K562 (cell line): ENCODE measurements around the gene PRDM16. TPM values are rescaled to one million over a fixed set of nuclear protein-coding genes. Genes with fewer than 3 reads are reported as not detected.

Experiments
- ATAC-seq: fragments of 200-7000 bp; cut with Tn5 transposase; 3 replicates; pipeline ENCODE4 v1.9.1; 2020; ENCODE audit warnings: moderate library complexity
- BruUV-seq: library from RNA; stranded (reverse); fragments of 400-500 nt; replicated peaks from 2 replicates; lab custom pipeline; 2021; lab: Mats Ljungman, UMichigan
- CTCF ChIA-PET: fragments of 300-600 bp; formaldehyde crosslinking; extraction: SDS; loops from one replicate; lab custom pipeline; 2021; ENCODE audit warnings: low intra/inter-chr PET ratio; lab: Yijun Ruan, JAX
- POLR2A ChIA-PET: fragments of 300-600, 350-650 bp; sonication (Branson Sonifier 250); formaldehyde crosslinking; extraction: SDS; loops from one replicate; lab custom pipeline; 2021; ENCODE audit warnings: antibody characterized with exemption, inconsistent platforms; lab: Yijun Ruan, JAX
- DNase-seq, 4 experiments: peaks; one replicate each; pipeline versions ENCODE4 v3.0.0 to v3.0.0-alpha.2; 2011 to 2018; ENCODE audit warnings: low spot score in 3 of 4, mixed read lengths in 3 of 4; ENCODE audit errors: extremely low read depth in 1 of 4
- FAIRE-seq: peaks from 2 replicates; lab custom pipeline; 2011; peaks lifted over from hg19 to GRCh38; lab: Jason Lieb, UNC
- H2AFZ ChIP-seq: 2 replicates; pipeline ENCODE4 v1.6.0; 2011; ENCODE audit warnings: low read depth, low read length, control low read depth, inconsistent platforms
- H3K27ac ChIP-seq: fragments of 200-600 bp; 3 replicates; pipeline ENCODE4 v1.8.0; 2011; ENCODE audit warnings: low read depth, mild to moderate bottlenecking, control low read depth, inconsistent platforms, low read length, moderate library complexity, mixed read lengths; ENCODE audit errors: extremely low read depth
- H3K27me3 ChIP-seq, 2 experiments: fragments of 300-600 bp in 1 of 2; 2 replicates in 1 of 2; 3 replicates in 1 of 2; pipeline versions ENCODE4 v1.6.0 to v1.8.0; 2011; ENCODE audit warnings: inconsistent platforms in 2 of 2, low read length in 2 of 2, mild to moderate bottlenecking in 1 of 2, mixed read lengths in 1 of 2, moderate library complexity in 1 of 2; ENCODE audit not compliant: control insufficient read depth in 2 of 2, insufficient read depth in 2 of 2
- H3K36me3 ChIP-seq: fragments of 300-600 bp; 3 replicates; pipeline ENCODE4 v1.8.0; 2011; ENCODE audit warnings: mild to moderate bottlenecking, low read length, inconsistent platforms; ENCODE audit not compliant: control insufficient read depth, insufficient read depth
- H3K4me1 ChIP-seq, 2 experiments: fragments of 200-600 bp in 1 of 2; replicated peaks in 1 of 2; 2 replicates in 1 of 2; 3 replicates in 1 of 2; pipeline versions ENCODE4 v1.5.1 to v1.8.0; 2011; ENCODE audit warnings: inconsistent platforms in 2 of 2, low read length in 2 of 2, mild to moderate bottlenecking in 1 of 2, mixed read lengths in 1 of 2, moderate library complexity in 1 of 2; ENCODE audit not compliant: control insufficient read depth in 2 of 2, insufficient read depth in 2 of 2
- H3K4me2 ChIP-seq: 2 replicates; pipeline ENCODE4 v1.6.1; 2011; ENCODE audit warnings: low read length, control low read depth, inconsistent platforms, mixed read lengths; ENCODE audit not compliant: insufficient read depth
- H3K4me3 ChIP-seq: fragments of 200-600 bp; sonication (generic), shearing (Covaris generic); 2 replicates; pipeline ENCODE4 v1.5.1; 2016; ENCODE audit warnings: control low read depth, inconsistent platforms
- H3K79me2 ChIP-seq: fragments of 200-600 bp; 3 replicates; pipeline ENCODE4 v1.8.0; 2011; ENCODE audit warnings: low read length, inconsistent platforms; ENCODE audit not compliant: control insufficient read depth, insufficient read depth
- H3K9ac ChIP-seq, 2 experiments: 2 replicates each; pipeline versions ENCODE4 v1.6.0 to v1.6.1; 2011; ENCODE audit warnings: low read depth in 2 of 2, low read length in 2 of 2, control low read depth in 1 of 2, inconsistent platforms in 1 of 2, mild to moderate bottlenecking in 1 of 2, mixed read lengths in 1 of 2; ENCODE audit not compliant: insufficient read depth in 1 of 2
- H3K9me1 ChIP-seq: one replicate; pipeline ENCODE4 v1.6.0; 2011; ENCODE audit warnings: inconsistent platforms, mild to moderate bottlenecking, low read length, moderate library complexity; ENCODE audit not compliant: control insufficient read depth, insufficient read depth
- H3K9me3 ChIP-seq: replicated peaks from 2 replicates; pipeline ENCODE4 v1.5.1; 2011; ENCODE audit warnings: low read depth, low read length, inconsistent platforms; ENCODE audit not compliant: control insufficient read depth, insufficient read depth
- H4K20me1 ChIP-seq: replicated peaks from 2 replicates; pipeline ENCODE4 v1.6.1; 2011; ENCODE audit warnings: low read length, inconsistent platforms, mixed read lengths; ENCODE audit not compliant: control insufficient read depth, insufficient read depth
- PHB2 ChIP-seq: fragments of 450-650 bp; IDR thresholded peaks from 2 replicates; pipeline ENCODE4 v1.6.1; 2017; ENCODE audit warnings: low read depth
- ZFP30 ChIP-seq: fragments of 250-450 bp; sonication (Bioruptor Pico); IDR thresholded peaks from 2 replicates; pipeline ENCODE4 v1.8.0; 2022; ENCODE audit warnings: moderate library complexity, mild to moderate bottlenecking, inconsistent platforms, borderline replicate concordance
- WGBS: fragments of 100-300 bp; shearing (Covaris generic); methylation state at CpG from one replicate; pipeline ENCODE4 v1.1.6; 2016; ENCODE audit warnings: low coverage, mixed read lengths; ENCODE audit not compliant: insufficient coverage; ENCODE audit errors: missing lambda C conversion rate; 5-methylcytosine and 5-hydroxymethylcytosine counted together
- in situ Hi-C: fragments of 300-500 bp; cut with MboI; formaldehyde crosslinking; loops from 4 replicates; pipeline ENCODE4 v1.15.0; 2018; ENCODE audit warnings: inconsistent platforms, mixed read lengths
- intact Hi-C: fragments of 100-400 bp; cut with micrococcal nuclease; formaldehyde crosslinking; loops from 2 replicates; pipeline ENCODE4 v1.14.2; 2022
- polyA plus RNA-seq, 8 experiments: library from polyadenylated mRNA; depleted of rRNA in 4 of 8; stranded (reverse) in 5 of 8; unstranded in 3 of 8; fragments of >200 nt; fragmentation: Nextera tagmentation in 2 of 8; fragmentation: Illumina TruSeq in 1 of 8; extraction: Ambion mirVana in 2 of 8; extraction: Trizol in 1 of 8; gene quantifications; 2 replicates each; pipeline versions ENCODE4 v1.2.1 to v1.2.3, GENCODE V29; 2011 to 2014; ENCODE audit warnings: inconsistent platforms in 1 of 8, missing spikeins in 1 of 8
- total RNA-seq, 7 experiments: library from RNA; depleted of rRNA in 6 of 7; stranded (reverse); fragments of >200 nt in 6 of 7; fragmentation: Illumina TruSeq in 2 of 7; extraction: Trizol in 2 of 7; gene quantifications; 2 replicates each; pipeline versions ENCODE4 v1.2.1 to v1.2.3, GENCODE V29; 2011 to 2021; ENCODE audit warnings: low replicate concordance in 1 of 7
- TF ChIP-seq, protein P1 (sequence below): fragments of 450-650 bp; IDR thresholded peaks from 2 replicates; pipeline ENCODE4 v1.6.1; 2016; ENCODE audit warnings: mild to moderate bottlenecking

Gene PRDM16
- total and polyA plus RNA-seq, 9 of the 15 experiments (the other 6 are each of a cell fraction or from before 2014, with no cell fraction given): 0.10 to 0.27 TPM; not detected in 7

- WGBS: 48% methylated on average over 30 of the region's 36 CpGs
- Histone ChIP-seq H3K79me2 (no peaks in the 10 kb centered on the region), H3K4me1 (peaks cover 0 to 26% of the 10 kb centered on the region in 2 experiments; a peak in 1 of 5 replicates), H3K9me1 (no peaks in the 10 kb centered on the region), H3K9me3 (no peaks in the 10 kb centered on the region), H3K36me3 (no peaks in the 10 kb centered on the region)
- intact Hi-C loops: no loop called here
- POLR2A ChIA-PET: no interaction called here
- no peak for FAIRE-seq
- TF ChIP-seq, protein P1, sequence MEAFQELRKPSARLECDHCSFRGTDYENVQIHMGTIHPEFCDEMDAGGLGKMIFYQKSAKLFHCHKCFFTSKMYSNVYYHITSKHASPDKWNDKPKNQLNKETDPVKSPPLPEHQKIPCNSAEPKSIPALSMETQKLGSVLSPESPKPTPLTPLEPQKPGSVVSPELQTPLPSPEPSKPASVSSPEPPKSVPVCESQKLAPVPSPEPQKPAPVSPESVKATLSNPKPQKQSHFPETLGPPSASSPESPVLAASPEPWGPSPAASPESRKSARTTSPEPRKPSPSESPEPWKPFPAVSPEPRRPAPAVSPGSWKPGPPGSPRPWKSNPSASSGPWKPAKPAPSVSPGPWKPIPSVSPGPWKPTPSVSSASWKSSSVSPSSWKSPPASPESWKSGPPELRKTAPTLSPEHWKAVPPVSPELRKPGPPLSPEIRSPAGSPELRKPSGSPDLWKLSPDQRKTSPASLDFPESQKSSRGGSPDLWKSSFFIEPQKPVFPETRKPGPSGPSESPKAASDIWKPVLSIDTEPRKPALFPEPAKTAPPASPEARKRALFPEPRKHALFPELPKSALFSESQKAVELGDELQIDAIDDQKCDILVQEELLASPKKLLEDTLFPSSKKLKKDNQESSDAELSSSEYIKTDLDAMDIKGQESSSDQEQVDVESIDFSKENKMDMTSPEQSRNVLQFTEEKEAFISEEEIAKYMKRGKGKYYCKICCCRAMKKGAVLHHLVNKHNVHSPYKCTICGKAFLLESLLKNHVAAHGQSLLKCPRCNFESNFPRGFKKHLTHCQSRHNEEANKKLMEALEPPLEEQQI: no peak
- TF ChIP-seq ZFP30: no peak
- TF ChIP-seq PHB2: no peak
- TF ChIP-seq, all 486 proteins: peak for 0
- Histone ChIP-seq H3K4me2 (no peak overlapping the region), H4K20me1 (peaks cover 8% of the 10 kb centered on the region; the same call in 1 of the 2 replicates), H3K27me3 (peaks cover 27 to 63% of the 10 kb centered on the region in 2 experiments; a peak in 4 of 5 replicates), H3K9ac (no peak overlapping the region), H3K4me3 (no peak overlapping the region), H2AFZ (no peak overlapping the region), H3K27ac (no peak overlapping the region)
- in situ Hi-C loops: no loop called here
- DNase-seq: no peak
- BruUV-seq: no TSS peak
- CTCF ChIA-PET: no interaction called here
- ATAC-seq: no peak
These were observed 339.8 kb downstream of the PRDM16 start for GRCh38 chr1:3408751-3409266.
